GM23248 (cell line): ENCODE data around the gene MEIS2.

Experiments used
- EZH2 ChIP-seq: fragments of 200-600 bp; sonication (generic); IDR thresholded peaks from 2 replicates; pipeline ENCODE4 v1.6.1; 2018; ENCODE audit warnings: antibody characterized with exemption, mild to moderate bottlenecking; ENCODE audit not compliant: insufficient read depth, poor library complexity, severe bottlenecking
- EZH2phosphoT487 ChIP-seq: fragments of 200-600 bp; sonication (generic); IDR thresholded peaks from 2 replicates; pipeline ENCODE4 v1.6.1; 2018; ENCODE audit warnings: antibody characterized with exemption, moderate library complexity, mild to moderate bottlenecking, low read depth; ENCODE audit not compliant: insufficient read depth

DNA sequence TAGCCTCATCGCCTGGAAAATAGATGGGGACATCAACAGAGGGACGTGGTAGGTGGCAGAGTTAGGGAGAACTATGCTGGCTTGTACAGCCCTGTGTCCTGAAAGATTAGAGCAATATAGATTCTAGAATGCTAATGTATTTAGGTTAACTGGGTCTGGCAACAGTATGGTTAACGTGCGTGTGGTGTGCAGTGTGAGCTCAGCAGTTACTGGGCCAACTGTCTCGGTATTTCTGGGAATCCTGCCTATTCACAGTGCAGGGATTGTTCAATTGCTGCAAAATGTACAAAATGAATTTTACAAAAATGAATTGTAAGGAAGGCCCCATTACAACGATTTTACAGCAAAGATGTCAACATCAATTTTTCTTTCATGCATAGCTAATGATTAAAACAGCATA lies 20.6 kb downstream of the MEIS2 start:
- TF ChIP-seq EZH2 (no peak), EZH2phosphoT487 (no peak)
